GM21576 (cell line): ENCODE results near the gene PRKAR1B.

Experiments used
- ATAC-seq: cut with Tn5 transposase; IDR thresholded peaks from one replicate; pipeline ENCODE4 v1.9.1; 2021; ENCODE audit warnings: mild to moderate bottlenecking, moderate library complexity; ENCODE audit not compliant: unreplicated experiment

Gene PRKAR1B

GRCh38 chr7:514651-515598 lies 212.2 kb downstream of the PRKAR1B start:
- no peak for ATAC-seq

GRCh38 chr7:514242-514641 lies 212.8 kb downstream of the PRKAR1B start:
- no peak for ATAC-seq

GRCh38 chr7:513521-514166 lies 213.4 kb downstream of the PRKAR1B start:
- ATAC-seq, result no peak

DNA sequence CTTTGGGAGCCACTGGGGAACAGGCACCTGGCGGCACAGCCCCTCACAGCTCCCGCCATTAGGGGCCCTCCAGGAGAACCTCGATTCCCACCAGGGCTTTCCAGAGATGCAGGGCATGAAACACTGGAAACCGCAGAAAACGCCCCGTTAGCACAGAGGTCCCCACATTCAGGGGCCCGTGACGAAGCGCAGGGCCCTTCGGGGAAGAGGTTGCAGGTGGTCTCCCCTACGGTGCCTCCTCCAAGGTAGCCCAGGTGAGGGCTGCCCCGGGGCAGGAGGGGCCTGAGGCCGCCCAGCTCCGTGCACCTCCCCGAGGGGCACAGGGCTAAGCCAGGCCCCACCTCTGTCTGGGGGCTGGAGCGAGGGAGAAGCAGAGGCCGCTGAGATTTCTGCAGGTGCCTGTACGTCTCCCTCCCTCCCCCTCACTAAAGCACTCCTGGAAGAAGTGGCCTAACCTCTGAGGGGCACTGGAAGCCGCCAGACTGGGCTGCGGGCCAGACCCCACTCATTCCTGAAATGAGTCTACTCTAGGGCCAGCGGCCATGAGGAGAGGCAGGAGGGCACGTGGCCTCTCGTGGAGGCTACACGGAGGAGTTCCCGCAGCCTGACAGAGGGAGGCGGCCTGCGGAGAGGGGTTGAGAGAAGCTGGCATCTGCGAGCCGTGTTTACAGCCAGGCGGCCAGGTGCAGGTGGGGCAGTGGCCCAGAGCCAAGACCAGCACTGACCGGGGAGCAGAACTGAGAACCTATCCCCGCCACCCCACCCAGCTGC lies 214.4 kb downstream of the PRKAR1B start:
- no peak for ATAC-seq

DNA sequence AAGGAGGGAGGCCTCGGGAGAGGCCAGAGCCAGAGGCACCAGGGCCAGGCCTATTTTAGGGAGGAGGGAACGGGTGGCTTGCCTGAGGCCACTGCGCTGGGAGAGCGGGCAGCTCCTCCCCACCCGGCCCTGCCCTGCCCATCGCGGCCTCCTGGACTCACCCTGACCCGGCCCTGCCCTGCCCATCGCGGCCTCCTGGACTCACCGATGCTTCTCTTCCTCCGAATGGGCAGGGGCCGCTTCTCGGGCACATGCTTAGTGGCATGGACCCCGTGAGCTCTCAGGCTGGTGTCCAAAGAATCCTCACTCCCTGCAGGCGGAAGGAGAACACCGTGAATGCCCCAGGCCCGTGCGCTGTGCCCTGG lies 215.0 kb downstream of the PRKAR1B start:
- no peak for ATAC-seq

GRCh38 chr7:511476-512145 lies 215.5 kb downstream of the PRKAR1B start:
- ATAC-seq, result no peak

DNA sequence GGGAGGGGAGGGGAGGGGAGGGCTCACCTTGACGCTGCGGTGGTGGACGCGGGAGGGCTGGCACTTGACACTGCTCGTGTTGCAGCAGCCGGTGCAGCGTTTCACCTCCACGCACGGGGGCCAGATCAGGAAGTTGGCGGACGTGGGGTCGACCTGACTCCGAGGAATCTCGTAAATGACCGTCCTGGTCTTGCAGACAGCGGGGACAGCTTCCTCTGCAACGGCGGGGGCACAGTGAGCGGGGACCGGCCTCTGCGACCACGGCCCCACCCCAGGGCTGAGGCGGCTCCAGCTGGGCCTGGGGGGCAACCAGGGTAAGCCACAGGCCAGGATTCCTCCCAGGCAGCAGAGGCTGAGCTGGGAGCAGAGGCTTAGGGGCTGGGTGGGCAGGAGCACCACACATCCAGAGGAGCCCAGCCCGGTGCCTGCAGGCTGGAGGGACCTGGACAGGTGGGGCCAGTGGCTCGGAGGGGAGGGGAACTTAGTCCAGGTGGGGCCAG lies 216.2 kb downstream of the PRKAR1B start:
- no peak for ATAC-seq

- ATAC-seq, result no peak
Observed at GRCh38 chr7:510131-510481, 217.0 kb downstream of the PRKAR1B start.

DNA sequence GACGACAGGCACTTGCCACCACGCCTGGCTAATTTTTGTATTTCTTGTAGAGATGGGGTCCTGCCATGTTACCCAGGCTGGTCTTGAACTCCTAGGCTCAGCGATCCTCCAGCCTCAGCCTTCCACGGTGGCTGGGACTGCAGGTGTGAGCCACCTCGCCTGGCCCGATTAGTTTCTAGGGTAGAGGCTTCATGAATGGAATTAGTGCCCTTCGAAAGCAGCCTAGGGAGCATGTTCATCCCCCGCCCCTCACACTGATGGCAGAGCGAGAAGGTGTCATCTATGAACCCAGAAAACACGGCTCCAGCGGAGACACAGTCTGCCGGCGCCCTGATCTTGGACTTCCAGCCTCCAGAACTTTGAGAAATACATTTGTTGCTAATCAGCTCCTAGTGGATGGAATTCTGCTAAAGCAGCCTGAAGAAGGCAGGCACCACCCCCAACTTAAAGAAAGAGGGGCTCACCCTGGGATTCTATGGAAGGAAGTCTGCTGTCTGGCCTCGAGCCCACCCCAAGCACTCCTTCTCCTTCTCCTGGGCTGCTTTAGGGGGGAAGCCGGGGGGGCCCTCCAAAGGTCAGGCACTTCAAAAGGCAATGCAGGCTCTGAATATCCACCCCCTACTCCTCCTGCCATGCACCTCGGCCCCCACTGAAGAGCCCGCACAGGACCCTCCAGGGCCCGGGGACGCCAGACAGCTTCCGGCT lies 217.5 kb downstream of the PRKAR1B start:
- ATAC-seq, result no peak

GRCh38 chr7:508461-509170 lies 218.5 kb downstream of the PRKAR1B start:
- ATAC-seq, result no peak

GRCh38 chr7:507623-508300 lies 219.3 kb downstream of the PRKAR1B start:
- ATAC-seq, result no peak

- no peak for ATAC-seq
Observed at GRCh38 chr7:506921-507622, 220.0 kb downstream of the PRKAR1B start.

GRCh38 chr7:506391-506831 lies 220.7 kb downstream of the PRKAR1B start:
- no peak for ATAC-seq

GRCh38 chr7:505171-505570 lies 221.9 kb downstream of the PRKAR1B start:
- ATAC-seq, result no peak

GRCh38 chr7:504221-505111 lies 222.6 kb downstream of the PRKAR1B start:
- no peak for ATAC-seq

DNA sequence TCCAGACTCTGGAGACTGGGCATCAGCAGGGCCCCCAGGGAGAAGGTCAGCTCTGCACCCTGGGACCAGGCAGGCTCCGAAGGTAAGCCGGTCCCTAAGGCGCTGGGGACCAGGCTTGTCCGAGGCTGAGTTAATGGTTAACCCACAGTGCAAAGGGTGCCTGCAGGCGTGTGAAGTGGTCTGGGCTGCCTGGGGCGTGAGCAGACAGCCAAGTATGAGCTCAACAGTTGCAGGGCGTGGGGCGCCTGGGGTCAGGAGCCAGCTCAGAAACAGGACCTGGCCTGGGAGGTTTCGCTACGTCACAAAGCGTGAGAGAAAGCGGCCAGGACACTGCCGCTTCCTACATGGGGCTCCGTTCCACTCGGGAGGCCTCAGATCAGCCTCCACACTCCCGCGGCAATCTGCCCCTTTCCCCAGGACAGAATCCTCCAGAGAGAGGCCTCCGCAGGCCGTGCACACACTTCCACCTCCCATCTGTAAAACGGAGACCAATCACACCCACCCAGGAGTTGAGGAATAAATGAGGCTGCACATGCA lies 223.4 kb downstream of the PRKAR1B start:
- ATAC-seq, result no peak

- ATAC-seq, result no peak
Observed at GRCh38 chr7:502296-502695, 224.8 kb downstream of the PRKAR1B start.
